Spleen (tissue), 7 donors: ENCODE results near the gene TMTC2.

Source experiments
- POLR2A ChIP-seq, 3 donors: fragments of 450-650 bp; IDR thresholded peaks; one replicate each; pipeline ENCODE4 v1.5.1; 2017; ENCODE audit warnings: antibody characterized with exemption in 3 of 3, mild to moderate bottlenecking in 1 of 3
- POLR2AphosphoS5 ChIP-seq, 3 donors: sonication (generic); formaldehyde crosslinking; IDR thresholded peaks; one replicate each; pipeline ENCODE4 v1.5.1; 2017; ENCODE audit warnings: antibody characterized with exemption in 3 of 3
- TF ChIP-seq, protein P1 (sequence below), 11 experiments: fragments of 200-600 bp in 7 of 11; fragments of 450-650 bp in 4 of 11; sonication (generic) in 4 of 11; IDR thresholded peaks in 8 of 11; conservative IDR thresholded peaks in 3 of 11; 1 replicate in 7 of 11; 2 replicates in 4 of 11; pipeline versions ENCODE4 v1.4.0 to v1.8.0; 2016 to 2021; ENCODE audit warnings: antibody characterized with exemption in 11 of 11, inconsistent platforms in 4 of 11, mild to moderate bottlenecking in 1 of 11
- donor health status: DM: no; HTN: no; CAD: no; lungs with moderate emphysema.
- donor health status: DM: no; HTN: no; CAD: no.
- donor health status: DM: no; HTN: no; CAD: no.

GRCh38 chr12:83183132-83183531, 496.4 kb downstream of the TMTC2 start:
- TF ChIP-seq, protein P1, sequence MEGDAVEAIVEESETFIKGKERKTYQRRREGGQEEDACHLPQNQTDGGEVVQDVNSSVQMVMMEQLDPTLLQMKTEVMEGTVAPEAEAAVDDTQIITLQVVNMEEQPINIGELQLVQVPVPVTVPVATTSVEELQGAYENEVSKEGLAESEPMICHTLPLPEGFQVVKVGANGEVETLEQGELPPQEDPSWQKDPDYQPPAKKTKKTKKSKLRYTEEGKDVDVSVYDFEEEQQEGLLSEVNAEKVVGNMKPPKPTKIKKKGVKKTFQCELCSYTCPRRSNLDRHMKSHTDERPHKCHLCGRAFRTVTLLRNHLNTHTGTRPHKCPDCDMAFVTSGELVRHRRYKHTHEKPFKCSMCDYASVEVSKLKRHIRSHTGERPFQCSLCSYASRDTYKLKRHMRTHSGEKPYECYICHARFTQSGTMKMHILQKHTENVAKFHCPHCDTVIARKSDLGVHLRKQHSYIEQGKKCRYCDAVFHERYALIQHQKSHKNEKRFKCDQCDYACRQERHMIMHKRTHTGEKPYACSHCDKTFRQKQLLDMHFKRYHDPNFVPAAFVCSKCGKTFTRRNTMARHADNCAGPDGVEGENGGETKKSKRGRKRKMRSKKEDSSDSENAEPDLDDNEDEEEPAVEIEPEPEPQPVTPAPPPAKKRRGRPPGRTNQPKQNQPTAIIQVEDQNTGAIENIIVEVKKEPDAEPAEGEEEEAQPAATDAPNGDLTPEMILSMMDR (IDR thresholded peaks at IDR 0.05 in 8 of 11, conservative IDR thresholded peaks at IDR 0.05 in 3 of 11) = no peak
- no peak for TF ChIP-seq POLR2A (IDR thresholded peaks at IDR 0.05)
- no peak for TF ChIP-seq POLR2AphosphoS5 (IDR thresholded peaks at IDR 0.05)
